ENCODE data around the gene TTBK1.

DNA sequence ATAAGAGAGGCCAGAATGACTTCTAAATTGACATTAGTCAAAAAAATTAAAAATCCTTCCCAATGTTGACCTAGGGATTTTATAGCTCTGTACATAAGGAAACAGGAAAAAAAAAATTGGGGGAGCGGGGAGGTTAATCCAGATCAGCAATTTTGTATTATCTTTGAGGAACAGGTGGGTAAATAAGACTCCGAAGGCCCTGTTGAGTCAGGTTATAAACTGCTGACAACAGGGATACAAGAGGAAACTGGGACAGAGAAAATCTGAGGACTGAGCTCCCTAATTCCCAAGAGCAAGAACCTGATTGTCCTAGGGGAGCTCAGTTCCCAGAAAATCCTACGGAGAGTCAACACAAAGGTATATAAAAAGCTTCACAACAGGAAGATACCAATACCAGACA lies 92.2 kb downstream of the TTBK1 start:
- TF ChIP-seq, protein P1, sequence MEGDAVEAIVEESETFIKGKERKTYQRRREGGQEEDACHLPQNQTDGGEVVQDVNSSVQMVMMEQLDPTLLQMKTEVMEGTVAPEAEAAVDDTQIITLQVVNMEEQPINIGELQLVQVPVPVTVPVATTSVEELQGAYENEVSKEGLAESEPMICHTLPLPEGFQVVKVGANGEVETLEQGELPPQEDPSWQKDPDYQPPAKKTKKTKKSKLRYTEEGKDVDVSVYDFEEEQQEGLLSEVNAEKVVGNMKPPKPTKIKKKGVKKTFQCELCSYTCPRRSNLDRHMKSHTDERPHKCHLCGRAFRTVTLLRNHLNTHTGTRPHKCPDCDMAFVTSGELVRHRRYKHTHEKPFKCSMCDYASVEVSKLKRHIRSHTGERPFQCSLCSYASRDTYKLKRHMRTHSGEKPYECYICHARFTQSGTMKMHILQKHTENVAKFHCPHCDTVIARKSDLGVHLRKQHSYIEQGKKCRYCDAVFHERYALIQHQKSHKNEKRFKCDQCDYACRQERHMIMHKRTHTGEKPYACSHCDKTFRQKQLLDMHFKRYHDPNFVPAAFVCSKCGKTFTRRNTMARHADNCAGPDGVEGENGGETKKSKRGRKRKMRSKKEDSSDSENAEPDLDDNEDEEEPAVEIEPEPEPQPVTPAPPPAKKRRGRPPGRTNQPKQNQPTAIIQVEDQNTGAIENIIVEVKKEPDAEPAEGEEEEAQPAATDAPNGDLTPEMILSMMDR (IDR thresholded peaks at IDR 0.05): no peak
- TF ChIP-seq POLR2A (IDR thresholded peaks at IDR 0.05): no peak

All from Peyer's patch (tissue), 4 donors.